IMR-90 (cell line): ENCODE measurements around the gene LINC00305. TPM values are rescaled to one million over a fixed set of nuclear protein-coding genes. Genes with fewer than 3 reads are reported as not detected.

Experiments
- ATAC-seq: fragments of 200-7000 bp; cut with Tn5 transposase; 2 replicates; pipeline ENCODE4 v1.9.1; 2020; ENCODE audit warnings: low read depth, mild to moderate bottlenecking, moderate library complexity
- BruUV-seq: library from RNA; stranded (reverse); fragments of 400-500 nt; replicated peaks from 2 replicates; lab custom pipeline; 2021; lab: Mats Ljungman, UMichigan
- CTCF ChIA-PET: fragments of 300-600 bp; formaldehyde crosslinking; extraction: SDS; loops from one replicate; lab custom pipeline; 2021; ENCODE audit warnings: antibody characterized with exemption; lab: Yijun Ruan, JAX
- POLR2A ChIA-PET: fragments of 300-600 bp; sonication (Branson Sonifier 250); formaldehyde crosslinking; loops from one replicate; lab custom pipeline; 2022; ENCODE audit warnings: antibody characterized with exemption; ENCODE audit not compliant: unreplicated experiment; lab: Charles Lee
- DNase-seq: peaks from one replicate; pipeline ENCODE4 v3.0.0; 2013
- H2AFZ ChIP-seq: replicated peaks from 2 replicates; pipeline ENCODE3; 2013; ENCODE audit warnings: low read length, mild to moderate bottlenecking; ENCODE audit not compliant: poor library complexity
- H2AK5ac ChIP-seq: 2 replicates; pipeline ENCODE4 v1.6.1; 2013; ENCODE audit warnings: low read depth, low read length, inconsistent platforms
- H2AK9ac ChIP-seq: replicated peaks from 2 replicates; pipeline ENCODE3; 2013; ENCODE audit warnings: mild to moderate bottlenecking, low read depth, low read length, moderate library complexity; ENCODE audit not compliant: poor library complexity
- H2BK120ac ChIP-seq: 2 replicates; pipeline ENCODE4 v1.6.1; 2013; ENCODE audit warnings: low read depth, low read length, inconsistent platforms
- H2BK15ac ChIP-seq: 3 replicates; pipeline ENCODE4 v1.6.1; 2013; ENCODE audit warnings: low read depth, low read length, inconsistent platforms
- H2BK20ac ChIP-seq: 2 replicates; pipeline ENCODE4 v1.6.1; 2013; ENCODE audit warnings: low read depth, mild to moderate bottlenecking, inconsistent platforms, low read length, moderate library complexity
- H2BK5ac ChIP-seq: 2 replicates; pipeline ENCODE4 v1.6.1; 2013; ENCODE audit warnings: mild to moderate bottlenecking, low read depth, low read length, inconsistent platforms; ENCODE audit not compliant: poor library complexity, severe bottlenecking
- H3K14ac ChIP-seq: replicated peaks from 2 replicates; pipeline ENCODE4 v1.6.1; 2013; ENCODE audit warnings: low read depth, low read length, inconsistent platforms
- H3K18ac ChIP-seq: 2 replicates; pipeline ENCODE4 v1.6.1; 2013; ENCODE audit warnings: low read depth, low read length, control low read depth
- H3K23ac ChIP-seq: 2 replicates; pipeline ENCODE4 v1.6.1; 2013; ENCODE audit warnings: low read depth, low read length, inconsistent platforms
- H3K27ac ChIP-seq: 2 replicates; pipeline ENCODE4 v1.5.1; 2013; ENCODE audit warnings: mild to moderate bottlenecking, control low read depth, low read length; ENCODE audit not compliant: insufficient read depth
- H3K27me3 ChIP-seq: 2 replicates; pipeline ENCODE4 v1.6.1; 2013; ENCODE audit warnings: low read length; ENCODE audit not compliant: control insufficient read depth, insufficient read depth
- H3K36me3 ChIP-seq: 2 replicates; pipeline ENCODE4 v1.6.1; 2013; ENCODE audit warnings: low read length, mixed read lengths; ENCODE audit not compliant: control insufficient read depth, insufficient read depth
- H3K4ac ChIP-seq: 2 replicates; pipeline ENCODE4 v1.6.1; 2013; ENCODE audit warnings: low read depth, low read length, inconsistent platforms
- H3K4me1 ChIP-seq: 2 replicates; pipeline ENCODE4 v1.6.1; 2013; ENCODE audit warnings: low read length, mixed read lengths; ENCODE audit not compliant: control insufficient read depth, insufficient read depth
- H3K4me2 ChIP-seq: 2 replicates; pipeline ENCODE4 v1.6.1; 2013; ENCODE audit warnings: low read depth, mild to moderate bottlenecking, control low read depth, low read length, moderate library complexity
- H3K4me3 ChIP-seq: 2 replicates; pipeline ENCODE4 v1.5.1; 2013; ENCODE audit warnings: low read depth, mild to moderate bottlenecking, control low read depth, low read length, moderate library complexity; ENCODE audit not compliant: insufficient read depth
- H3K56ac ChIP-seq: 2 replicates; pipeline ENCODE4 v1.6.1; 2013; ENCODE audit warnings: low read length, inconsistent platforms; ENCODE audit not compliant: insufficient read depth; ENCODE audit errors: extremely low read depth
- H3K79me1 ChIP-seq, 2 experiments: 2 replicates each; pipeline ENCODE4 v1.6.1; 2013; ENCODE audit warnings: low read length in 2 of 2, inconsistent platforms in 1 of 2, low read depth in 1 of 2
- H3K9ac ChIP-seq: 2 replicates; pipeline ENCODE4 v1.6.1; 2013; ENCODE audit warnings: low read depth, low read length, control low read depth
- H3K9me1 ChIP-seq: 2 replicates; pipeline ENCODE4 v1.6.1; 2013; ENCODE audit warnings: low read length, inconsistent platforms; ENCODE audit not compliant: insufficient read depth
- H3K9me3 ChIP-seq: 2 replicates; pipeline ENCODE4 v1.6.1; 2013; ENCODE audit warnings: low read length; ENCODE audit not compliant: control insufficient read depth, insufficient read depth
- H4K20me1 ChIP-seq: 2 replicates; pipeline ENCODE4 v1.6.1; 2013; ENCODE audit warnings: low read length, inconsistent platforms; ENCODE audit not compliant: insufficient read depth
- H4K5ac ChIP-seq: 2 replicates; pipeline ENCODE4 v1.6.1; 2013; ENCODE audit warnings: mild to moderate bottlenecking, low read depth, low read length, control low read depth
- H4K8ac ChIP-seq, 2 experiments: 2 replicates each; pipeline ENCODE4 v1.6.1; 2013; ENCODE audit warnings: low read depth in 2 of 2, low read length in 2 of 2, control low read depth in 1 of 2, inconsistent platforms in 1 of 2
- H4K91ac ChIP-seq: 2 replicates; pipeline ENCODE4 v1.6.1; 2013; ENCODE audit warnings: low read depth, low read length, inconsistent platforms; ENCODE audit not compliant: insufficient read depth
- BHLHE40 ChIP-seq: fragments of 150-350 bp; IDR thresholded peaks from 2 replicates; pipeline ENCODE4 v1.6.1; 2016; ENCODE audit warnings: mild to moderate bottlenecking, low read depth, low read length
- CEBPB ChIP-seq: IDR thresholded peaks from 2 replicates; pipeline ENCODE4 v1.6.1; 2012; ENCODE audit warnings: low read depth, low read length, improper control_type of control experiment
- CHD1 ChIP-seq: IDR thresholded peaks from 2 replicates; pipeline ENCODE4 v1.6.1; 2012; ENCODE audit warnings: low read depth, low read length, improper control_type of control experiment
- FOS ChIP-seq: fragments of 150-350 bp; IDR thresholded peaks from 2 replicates; pipeline ENCODE4 v1.6.1; 2016; ENCODE audit warnings: low read depth, low read length
- MAFK ChIP-seq: IDR thresholded peaks from 2 replicates; pipeline ENCODE4 v1.6.1; 2012; ENCODE audit warnings: low read depth, low read length, improper control_type of control experiment
- MAZ ChIP-seq: IDR thresholded peaks from 2 replicates; pipeline ENCODE4 v1.6.1; 2012; ENCODE audit warnings: low read depth, mild to moderate bottlenecking, low read length, improper control_type of control experiment, moderate library complexity, borderline replicate concordance
- MXI1 ChIP-seq: IDR thresholded peaks from 2 replicates; pipeline ENCODE4 v1.6.1; 2012; ENCODE audit warnings: low read depth, mild to moderate bottlenecking, low read length, moderate library complexity, borderline replicate concordance
- NFE2L2 ChIP-seq: fragments of 150-350 bp; IDR thresholded peaks from 2 replicates; pipeline ENCODE4 v1.6.1; 2016; ENCODE audit warnings: low read depth, mild to moderate bottlenecking, low read length
- POLR2A ChIP-seq: IDR thresholded peaks from 2 replicates; pipeline ENCODE4 v1.6.1; 2012; ENCODE audit warnings: mild to moderate bottlenecking, low read depth, low read length
- RAD21 ChIP-seq: IDR thresholded peaks from 2 replicates; pipeline ENCODE4 v1.6.1; 2012; ENCODE audit warnings: low read length, improper control_type of control experiment
- RCOR1 ChIP-seq: IDR thresholded peaks from 2 replicates; pipeline ENCODE4 v1.6.1; 2012; ENCODE audit warnings: mild to moderate bottlenecking, low read length, improper control_type of control experiment; ENCODE audit not compliant: insufficient replicate concordance
- RFX5 ChIP-seq: IDR thresholded peaks from 2 replicates; pipeline ENCODE4 v1.8.0; 2012; ENCODE audit warnings: low read depth, mild to moderate bottlenecking, low read length, moderate library complexity
- SMC3 ChIP-seq: fragments of 150-350 bp; IDR thresholded peaks from 2 replicates; pipeline ENCODE4 v1.6.1; 2016; ENCODE audit warnings: low read depth, mild to moderate bottlenecking, antibody characterized with exemption, low read length, moderate library complexity
- WGBS, 2 experiments: methylation state at CpG; one replicate each; pipeline versions ENCODE4 v1.1.5 to v1.1.7; 2013; ENCODE audit warnings: missing lambda C conversion rate in 2 of 2; ENCODE audit not compliant: insufficient read length in 1 of 2; ENCODE audit errors: extremely low coverage in 2 of 2; 5-methylcytosine and 5-hydroxymethylcytosine counted together
- dilution Hi-C: fragments of 300-500 bp; cut with HindIII; formaldehyde crosslinking; loops from one replicate; pipeline ENCODE4 v1.14.3; 2018; ENCODE audit warnings: low sequenced_read_pairs; ENCODE audit not compliant: unreplicated experiment
- in situ Hi-C: fragments of 300-500 bp; cut with MboI; formaldehyde crosslinking; loops from 3 replicates; pipeline ENCODE4 v1.14.3; 2019; ENCODE audit warnings: low sequenced_read_pairs, inconsistent platforms, mixed read lengths
- intact Hi-C: fragments of 100-400 bp; cut with micrococcal nuclease; formaldehyde crosslinking; loops from 2 replicates; pipeline ENCODE4 v1.10.0; 2022
- polyA plus RNA-seq, 3 experiments: library from polyadenylated mRNA; depleted of rRNA; stranded (reverse); fragments of >200 nt; gene quantifications; 2 replicates each; pipeline ENCODE4 v1.2.3, GENCODE V29; 2012; ENCODE audit warnings: low replicate concordance in 1 of 3
- total RNA-seq: library from RNA; depleted of rRNA; stranded (reverse); fragments of >200 nt; gene quantifications from 2 replicates; pipeline ENCODE4 v1.2.3, GENCODE V29; 2012
- TF ChIP-seq, protein P1 (sequence below): fragments of 150-350 bp; IDR thresholded peaks from 2 replicates; pipeline ENCODE4 v1.6.1; 2017; ENCODE audit warnings: mild to moderate bottlenecking, antibody characterized with exemption, low read length, low read depth
- TF ChIP-seq, protein P2 (sequence below): conservative IDR thresholded peaks from 2 replicates; pipeline ENCODE4 v1.5.1; 2012; ENCODE audit warnings: mild to moderate bottlenecking, low read depth, low read length, improper control_type of control experiment
- TF ChIP-seq, protein P3 (sequence below): fragments of 150-350 bp; IDR thresholded peaks from 2 replicates; pipeline ENCODE4 v1.6.1; 2016; ENCODE audit warnings: low read depth, mild to moderate bottlenecking, low read length, moderate library complexity, borderline replicate concordance

Gene LINC00305
- total and polyA plus RNA-seq, 2 of the 4 experiments (the other 2 are of a cell fraction), result not detected

DNA sequence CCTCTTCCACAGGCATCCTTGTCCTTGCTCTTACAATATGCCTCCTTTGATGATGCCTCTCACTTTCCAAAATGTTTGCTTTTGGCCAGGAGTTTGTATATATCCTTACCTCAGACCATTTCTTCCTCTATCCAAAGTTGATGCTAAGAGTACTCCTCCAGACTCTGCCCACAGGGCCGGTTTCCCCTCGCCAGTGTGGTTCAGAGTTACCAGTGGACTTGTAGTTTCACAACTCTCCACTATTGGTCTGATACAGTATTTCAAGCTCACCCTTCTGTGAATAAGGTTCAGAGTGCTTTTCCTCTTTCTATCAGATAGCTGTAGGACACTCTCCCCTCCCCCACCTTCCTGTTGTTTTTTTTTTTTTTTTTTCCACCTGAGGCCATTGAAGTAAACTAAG lies 42.2 kb upstream of the LINC00305 start:
- in situ Hi-C loops (no loop called here), intact Hi-C loops (no loop called here), dilution Hi-C loops (no loop called here)
- ATAC-seq (no peak), DNase-seq (no peak)
- Histone ChIP-seq H3K27me3 (no peaks in the 10 kb centered on the region), H3K56ac (no peak overlapping the region), H3K4me3 (no peak overlapping the region), H2BK5ac (no peak overlapping the region), H3K4me2 (no peak overlapping the region), H2BK120ac (no peak overlapping the region), H3K9me3 (peaks cover 12% of the 10 kb centered on the region), H3K36me3 (no peaks in the 10 kb centered on the region), H3K4ac (no peak overlapping the region), H2AFZ (no peak overlapping the region), H2BK20ac (no peak overlapping the region), H4K91ac (no peak overlapping the region), H3K14ac (no peak overlapping the region), H4K5ac (no peak overlapping the region), H2AK9ac (no peak overlapping the region), H3K27ac (no peak overlapping the region), H2BK15ac (no peak overlapping the region), H3K23ac (no peak overlapping the region), H3K9ac (no peak overlapping the region), H4K8ac (no peak overlapping the region), H2AK5ac (no peak overlapping the region), H3K79me1 (no peaks in the 10 kb centered on the region), H3K4me1 (no peaks in the 10 kb centered on the region), H3K9me1 (no peaks in the 10 kb centered on the region), H4K20me1 (no peaks in the 10 kb centered on the region), H3K18ac (no peak overlapping the region)
- TF ChIP-seq BHLHE40 (no peak), RAD21 (no peak), SMC3 (no peak), NFE2L2 (no peak), CHD1 (no peak), FOS (no peak), RFX5 (no peak), CEBPB (no peak), POLR2A (no peak), MAFK (no peak), RCOR1 (no peak), MXI1 (no peak), MAZ (no peak)
- TF ChIP-seq, protein P1, sequence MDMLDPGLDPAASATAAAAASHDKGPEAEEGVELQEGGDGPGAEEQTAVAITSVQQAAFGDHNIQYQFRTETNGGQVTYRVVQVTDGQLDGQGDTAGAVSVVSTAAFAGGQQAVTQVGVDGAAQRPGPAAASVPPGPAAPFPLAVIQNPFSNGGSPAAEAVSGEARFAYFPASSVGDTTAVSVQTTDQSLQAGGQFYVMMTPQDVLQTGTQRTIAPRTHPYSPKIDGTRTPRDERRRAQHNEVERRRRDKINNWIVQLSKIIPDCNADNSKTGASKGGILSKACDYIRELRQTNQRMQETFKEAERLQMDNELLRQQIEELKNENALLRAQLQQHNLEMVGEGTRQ, result no peak
- TF ChIP-seq, protein P2, sequence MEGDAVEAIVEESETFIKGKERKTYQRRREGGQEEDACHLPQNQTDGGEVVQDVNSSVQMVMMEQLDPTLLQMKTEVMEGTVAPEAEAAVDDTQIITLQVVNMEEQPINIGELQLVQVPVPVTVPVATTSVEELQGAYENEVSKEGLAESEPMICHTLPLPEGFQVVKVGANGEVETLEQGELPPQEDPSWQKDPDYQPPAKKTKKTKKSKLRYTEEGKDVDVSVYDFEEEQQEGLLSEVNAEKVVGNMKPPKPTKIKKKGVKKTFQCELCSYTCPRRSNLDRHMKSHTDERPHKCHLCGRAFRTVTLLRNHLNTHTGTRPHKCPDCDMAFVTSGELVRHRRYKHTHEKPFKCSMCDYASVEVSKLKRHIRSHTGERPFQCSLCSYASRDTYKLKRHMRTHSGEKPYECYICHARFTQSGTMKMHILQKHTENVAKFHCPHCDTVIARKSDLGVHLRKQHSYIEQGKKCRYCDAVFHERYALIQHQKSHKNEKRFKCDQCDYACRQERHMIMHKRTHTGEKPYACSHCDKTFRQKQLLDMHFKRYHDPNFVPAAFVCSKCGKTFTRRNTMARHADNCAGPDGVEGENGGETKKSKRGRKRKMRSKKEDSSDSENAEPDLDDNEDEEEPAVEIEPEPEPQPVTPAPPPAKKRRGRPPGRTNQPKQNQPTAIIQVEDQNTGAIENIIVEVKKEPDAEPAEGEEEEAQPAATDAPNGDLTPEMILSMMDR, result no peak
- TF ChIP-seq, protein P3, sequence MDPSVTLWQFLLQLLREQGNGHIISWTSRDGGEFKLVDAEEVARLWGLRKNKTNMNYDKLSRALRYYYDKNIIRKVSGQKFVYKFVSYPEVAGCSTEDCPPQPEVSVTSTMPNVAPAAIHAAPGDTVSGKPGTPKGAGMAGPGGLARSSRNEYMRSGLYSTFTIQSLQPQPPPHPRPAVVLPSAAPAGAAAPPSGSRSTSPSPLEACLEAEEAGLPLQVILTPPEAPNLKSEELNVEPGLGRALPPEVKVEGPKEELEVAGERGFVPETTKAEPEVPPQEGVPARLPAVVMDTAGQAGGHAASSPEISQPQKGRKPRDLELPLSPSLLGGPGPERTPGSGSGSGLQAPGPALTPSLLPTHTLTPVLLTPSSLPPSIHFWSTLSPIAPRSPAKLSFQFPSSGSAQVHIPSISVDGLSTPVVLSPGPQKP, result no peak
- no CpG with 5 or more reads among the region's 2 CpGs for WGBS, 2 experiments
- ChIA-PET POLR2A (no interaction called here), CTCF (no interaction called here)
- no TSS peak for BruUV-seq
